Kidney epithelial cell (primary cell): ENCODE results near the gene SLC13A3. TPM values are rescaled to one million over a fixed set of nuclear protein-coding genes. Genes with fewer than 3 reads are reported as not detected.

Experiments
- DNase-seq: peaks from one replicate; pipeline ENCODE4 v3.0.0-alpha.2; 2010; ENCODE audit warnings: low read depth
- H3K27me3 ChIP-seq: 2 replicates; pipeline ENCODE4 v1.6.0; 2011; ENCODE audit warnings: low read length; ENCODE audit not compliant: control insufficient read depth, insufficient read depth
- H3K36me3 ChIP-seq: 2 replicates; pipeline ENCODE4 v1.5.1; 2011; ENCODE audit warnings: low read length; ENCODE audit not compliant: control insufficient read depth, insufficient read depth
- H3K4me3 ChIP-seq: 2 replicates; pipeline ENCODE4 v1.5.1; 2011; ENCODE audit warnings: low read depth, mild to moderate bottlenecking, control low read depth, low read length
- CTCF ChIP-seq: IDR thresholded peaks from 2 replicates; pipeline ENCODE4 v1.5.1; 2011; ENCODE audit warnings: mild to moderate bottlenecking, moderate library complexity, low read length, control low read depth, inconsistent platforms; ENCODE audit not compliant: insufficient read depth, poor library complexity, severe bottlenecking
- total RNA-seq: library from RNA; depleted of rRNA; stranded (reverse); fragments of >200 nt; gene quantifications from 2 replicates; pipeline ENCODE4 v1.2.3, GENCODE V29; 2015

Gene SLC13A3
- total RNA-seq, 1 donor from 2014 or later, result 3.4 TPM

- no peak overlapping the region for H3K4me3 ChIP-seq
- H3K27me3 ChIP-seq, result no peaks in the 10 kb centered on the region
- DNase-seq, result no peak
- TF ChIP-seq CTCF, result no peak
- H3K36me3 ChIP-seq, result no peaks in the 10 kb centered on the region
Observed at GRCh38 chr20:46631212-46631869, 19.9 kb downstream of the SLC13A3 start.

- DNase-seq, result no peak
- no peaks in the 10 kb centered on the region for H3K27me3 ChIP-seq
- no peak overlapping the region for H3K4me3 ChIP-seq
- H3K36me3 ChIP-seq, result no peaks in the 10 kb centered on the region
- no peak for TF ChIP-seq CTCF
Observed at GRCh38 chr20:46630306-46630705, 21.0 kb downstream of the SLC13A3 start.

GRCh38 chr20:46629341-46629740 is 21.9 kb downstream of the SLC13A3 start:
- H3K27me3 ChIP-seq, result no peaks in the 10 kb centered on the region
- no peak overlapping the region for H3K4me3 ChIP-seq
- no peaks in the 10 kb centered on the region for H3K36me3 ChIP-seq
- no peak for DNase-seq
- TF ChIP-seq CTCF, result no peak

- no peak for DNase-seq
- Histone ChIP-seq H3K27me3 (no peaks in the 10 kb centered on the region), H3K4me3 (no peak overlapping the region), H3K36me3 (no peaks in the 10 kb centered on the region)
- TF ChIP-seq CTCF, result no peak
Observed at GRCh38 chr20:46627234-46627633, 24.0 kb downstream of the SLC13A3 start.

GRCh38 chr20:46626758-46627157 is 24.5 kb downstream of the SLC13A3 start:
- no peaks in the 10 kb centered on the region for H3K27me3 ChIP-seq
- no peak for TF ChIP-seq CTCF
- no peak overlapping the region for H3K4me3 ChIP-seq
- H3K36me3 ChIP-seq, result no peaks in the 10 kb centered on the region
- no peak for DNase-seq

- TF ChIP-seq CTCF, result no peak
- Histone ChIP-seq H3K27me3 (no peaks in the 10 kb centered on the region), H3K36me3 (no peaks in the 10 kb centered on the region), H3K4me3 (no peak overlapping the region)
- DNase-seq, result no peak
Observed at GRCh38 chr20:46625875-46626373, 25.3 kb downstream of the SLC13A3 start.
